ENCODE results near the gene LPCAT4. TPM values are rescaled to one million over a fixed set of nuclear protein-coding genes. Genes with fewer than 3 reads are reported as not detected.
A peak's percentile ranks its signal among the peaks of the same experiment; 100 is the strongest.

The LPCAT4 gene
- polyA plus RNA-seq, 1 of the 3 experiments (the other 2 are of a cell fraction): 88.4 TPM

- Histone ChIP-seq H3K36me3 (replicated peaks in 1 of 2; ENCODE audit: control insufficient read depth in 1 of 2, insufficient read depth in 2 of 2, low read length in 1 of 2) (peaks cover 10 to 28% of the 10 kb centered on the region in 2 experiments), H4K20me1 (ENCODE audit: insufficient read depth) (peaks cover 13% of the 10 kb centered on the region), H3K4me2 (peak overlapping the region; percentile 99), H3F3A (replicated peaks; ENCODE audit: insufficient read depth) (no peaks in the 10 kb centered on the region), H3K4me1 (ENCODE audit: control insufficient read depth in 1 of 2, insufficient read depth in 2 of 2, low read depth in 1 of 2, low read length in 1 of 2) (peaks cover 0 to 19% of the 10 kb centered on the region in 2 experiments; a peak in 1 of 4 replicates), H3K79me2 (ENCODE audit: insufficient read depth) (peaks cover 24% of the 10 kb centered on the region), H3K27ac (ENCODE audit: low read depth in 2 of 2, low read length in 1 of 2) (peak overlapping the region in 1 of 2 experiments; percentile 85; a peak in 1 of 4 replicates), H3K27me3 (ENCODE audit: insufficient read depth) (no peaks in the 10 kb centered on the region), H3K9me3 (no peaks in the 10 kb centered on the region), H3K4me3 (ENCODE audit: low read depth in 2 of 2, low read length in 1 of 2) (peak overlapping the region; percentile 74 to 99), H3K9ac (peak overlapping the region; percentile 75; the same call in 1 of the 2 replicates), H2AFZ (ENCODE audit: low read depth) (peak overlapping the region; percentile 63; the same call in 1 of the 2 replicates), H3K9me2 (no peaks in the 10 kb centered on the region)
- no peak for DNase-seq
- TF ChIP-seq TEAD4 (IDR thresholded peaks at IDR 0.05; ENCODE audit: borderline replicate concordance, insufficient read depth) (no peak), SIN3A (IDR thresholded peaks at IDR 0.05; ENCODE audit: borderline replicate concordance, low read depth, low read length) (no peak), FOXJ3 (CRISPR knock-in tag; IDR thresholded peaks at IDR 0.05) (no peak), RFX5 (IDR thresholded peaks at IDR 0.05; ENCODE audit: low read length) (no peak)
- TF ChIP-seq, protein P1, sequence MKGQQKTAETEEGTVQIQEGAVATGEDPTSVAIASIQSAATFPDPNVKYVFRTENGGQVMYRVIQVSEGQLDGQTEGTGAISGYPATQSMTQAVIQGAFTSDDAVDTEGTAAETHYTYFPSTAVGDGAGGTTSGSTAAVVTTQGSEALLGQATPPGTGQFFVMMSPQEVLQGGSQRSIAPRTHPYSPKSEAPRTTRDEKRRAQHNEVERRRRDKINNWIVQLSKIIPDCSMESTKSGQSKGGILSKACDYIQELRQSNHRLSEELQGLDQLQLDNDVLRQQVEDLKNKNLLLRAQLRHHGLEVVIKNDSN (IDR thresholded peaks at IDR 0.05; ENCODE audit: borderline replicate concordance, low read depth): no peak
- ChIA-PET CTCF (interaction anchor here (1.2 to 2.7 kb wide), 3 partner anchors 12 to 124 kb away, joined by 4 to 15 read pairs (median 13); partner anchors contain the start of genes NOP10 and NUTM1), POLR2A (interaction anchor here (0.9 to 2.7 kb wide), 3 partner anchors 23 to 141 kb away, joined by 3 to 19 read pairs (median 16); partner anchors contain the start of genes EMC4, NOP10, NUTM1 and SLC12A6)
- WGBS (ENCODE audit: low lambda C conversion rate): 41% methylated on average over 5 of the region's 5 CpGs
Measured at GRCh38 chr15:34365836-34366235, 1.2 kb downstream of the LPCAT4 start.

DNA sequence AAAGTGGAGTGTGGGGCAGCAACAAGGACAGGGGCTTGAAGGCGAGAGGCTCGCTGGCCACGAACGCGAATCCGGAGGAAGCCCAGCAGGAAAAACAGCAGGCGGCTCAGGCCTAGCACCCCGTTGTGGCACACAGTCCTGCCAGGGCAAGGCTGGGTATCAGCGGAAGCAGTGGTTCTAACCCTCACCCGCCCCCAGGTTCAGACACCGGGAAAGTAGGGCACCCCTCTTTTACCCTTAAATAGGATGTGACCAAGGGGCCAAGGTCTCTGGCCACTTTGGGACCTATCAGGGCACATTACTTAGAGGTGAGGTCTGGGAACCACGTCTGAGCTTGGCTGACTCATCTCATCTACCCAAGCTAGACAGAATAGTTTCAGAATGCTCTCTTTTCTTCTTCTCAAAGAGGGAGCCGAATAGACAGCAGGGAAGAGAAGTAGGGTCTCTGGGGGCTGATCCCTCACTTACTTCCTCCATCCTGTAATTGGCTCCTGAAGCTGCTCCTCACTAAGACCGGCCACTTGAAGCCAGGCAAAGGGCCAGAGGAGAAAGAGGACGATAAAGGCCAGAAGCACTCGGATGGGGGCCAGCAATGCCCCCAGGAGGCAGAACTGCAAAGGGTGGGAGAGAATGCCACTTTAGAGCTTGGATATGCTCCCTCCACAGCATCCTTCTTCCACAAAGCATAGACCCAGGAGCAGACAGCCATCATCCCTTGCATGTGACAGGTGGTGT, 1.7 kb downstream of the LPCAT4 start:
- H3K36me3 ChIP-seq (replicated peaks in 1 of 2; ENCODE audit: control insufficient read depth in 1 of 2, insufficient read depth in 2 of 2, low read length in 1 of 2): peaks cover 13 to 34% of the 10 kb centered on the region in 2 experiments
- peak overlapping the region; percentile 99 for H3K4me2 ChIP-seq
- TF ChIP-seq FOXM1 (IDR thresholded peaks at IDR 0.05; ENCODE audit: low read depth) (no peak), NRF1 (IDR thresholded peaks at IDR 0.05; ENCODE audit: low read depth, low read length) (no peak), ZBTB33 (IDR thresholded peaks at IDR 0.05; ENCODE audit: borderline replicate concordance, low read depth) (no peak), FOSL2 (IDR thresholded peaks at IDR 0.05; ENCODE audit: borderline replicate concordance, low read depth) (no peak), CTCF (IDR thresholded peaks at IDR 0.05) (no peak)
- TF ChIP-seq, protein P1 (IDR thresholded peaks at IDR 0.05; ENCODE audit: borderline replicate concordance, low read depth): no peak
- H3K79me2 ChIP-seq (ENCODE audit: insufficient read depth): peaks cover 24% of the 10 kb centered on the region
- ChIA-PET POLR2A (interaction anchor here (0.9 to 2.7 kb wide), 2 partner anchors 27 to 140 kb away, joined by 3 to 19 read pairs; partner anchors contain the start of genes EMC4 and SLC12A6), CTCF (interaction anchor here (1.2 to 1.8 kb wide), 2 partner anchors 22 to 124 kb away, joined by 4 to 13 read pairs; partner anchors contain the start of genes NOP10 and NUTM1)
- WGBS (ENCODE audit: low lambda C conversion rate): 93% methylated on average over 15 of the region's 16 CpGs
- DNase-seq: no peak
- no peaks in the 10 kb centered on the region for H3F3A ChIP-seq (replicated peaks; ENCODE audit: insufficient read depth)
- no peak overlapping the region for H2AFZ ChIP-seq (ENCODE audit: low read depth)
- H3K27me3 ChIP-seq (ENCODE audit: insufficient read depth): no peaks in the 10 kb centered on the region
- no peak overlapping the region for H3K27ac ChIP-seq (ENCODE audit: low read depth in 2 of 2, low read length in 1 of 2)
- H3K4me1 ChIP-seq (ENCODE audit: control insufficient read depth in 1 of 2, insufficient read depth in 2 of 2, low read depth in 1 of 2, low read length in 1 of 2): peaks cover 0 to 19% of the 10 kb centered on the region in 2 experiments; a peak in 1 of 4 replicates
- H3K9me2 ChIP-seq: no peaks in the 10 kb centered on the region
- H3K9me3 ChIP-seq: no peaks in the 10 kb centered on the region
- peak overlapping the region; percentile 74 to 99 for H3K4me3 ChIP-seq (ENCODE audit: low read depth in 2 of 2, low read length in 1 of 2)
- peak overlapping the region; percentile 75; the same call in 1 of the 2 replicates for H3K9ac ChIP-seq
- peaks cover 13% of the 10 kb centered on the region for H4K20me1 ChIP-seq (ENCODE audit: insufficient read depth)

All from SK-N-SH (cell line).